ENCODE measurements around the gene SLC32A1.

DNA sequence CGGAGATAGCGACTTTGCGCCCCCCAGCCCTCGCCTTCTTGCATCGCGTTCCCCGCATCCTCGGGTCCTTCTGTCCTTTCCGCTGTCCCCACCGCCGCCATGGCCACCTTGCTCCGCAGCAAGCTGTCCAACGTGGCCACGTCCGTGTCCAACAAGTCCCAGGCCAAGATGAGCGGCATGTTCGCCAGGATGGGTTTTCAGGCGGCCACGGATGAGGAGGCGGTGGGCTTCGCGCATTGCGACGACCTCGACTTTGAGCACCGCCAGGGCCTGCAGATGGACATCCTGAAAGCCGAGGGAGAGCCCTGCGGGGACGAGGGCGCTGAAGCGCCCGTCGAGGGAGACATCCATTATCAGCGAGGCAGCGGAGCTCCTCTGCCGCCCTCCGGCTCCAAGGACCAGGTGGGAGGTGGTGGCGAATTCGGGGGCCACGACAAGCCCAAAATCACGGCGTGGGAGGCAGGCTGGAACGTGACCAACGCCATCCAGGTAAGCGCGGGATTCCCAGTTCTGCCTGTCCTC is 401 bp downstream of the SLC32A1 start:
- TF ChIP-seq, protein P1, sequence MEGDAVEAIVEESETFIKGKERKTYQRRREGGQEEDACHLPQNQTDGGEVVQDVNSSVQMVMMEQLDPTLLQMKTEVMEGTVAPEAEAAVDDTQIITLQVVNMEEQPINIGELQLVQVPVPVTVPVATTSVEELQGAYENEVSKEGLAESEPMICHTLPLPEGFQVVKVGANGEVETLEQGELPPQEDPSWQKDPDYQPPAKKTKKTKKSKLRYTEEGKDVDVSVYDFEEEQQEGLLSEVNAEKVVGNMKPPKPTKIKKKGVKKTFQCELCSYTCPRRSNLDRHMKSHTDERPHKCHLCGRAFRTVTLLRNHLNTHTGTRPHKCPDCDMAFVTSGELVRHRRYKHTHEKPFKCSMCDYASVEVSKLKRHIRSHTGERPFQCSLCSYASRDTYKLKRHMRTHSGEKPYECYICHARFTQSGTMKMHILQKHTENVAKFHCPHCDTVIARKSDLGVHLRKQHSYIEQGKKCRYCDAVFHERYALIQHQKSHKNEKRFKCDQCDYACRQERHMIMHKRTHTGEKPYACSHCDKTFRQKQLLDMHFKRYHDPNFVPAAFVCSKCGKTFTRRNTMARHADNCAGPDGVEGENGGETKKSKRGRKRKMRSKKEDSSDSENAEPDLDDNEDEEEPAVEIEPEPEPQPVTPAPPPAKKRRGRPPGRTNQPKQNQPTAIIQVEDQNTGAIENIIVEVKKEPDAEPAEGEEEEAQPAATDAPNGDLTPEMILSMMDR (IDR thresholded peaks at IDR 0.05): no peak
- peak; percentile 92 for TF ChIP-seq EZH2phosphoT487 (IDR thresholded peaks at IDR 0.05)
